GM13977 (cell line): ENCODE measurements around the gene ZSWIM8.

Source experiments
- DNase-seq: peaks from one replicate; pipeline ENCODE4 v3.0.0; 2012; ENCODE audit warnings: low spot score
- CTCF ChIP-seq: IDR thresholded peaks from 2 replicates; pipeline ENCODE4 v1.5.1; 2012; ENCODE audit warnings: mild to moderate bottlenecking, control low read depth; ENCODE audit not compliant: insufficient read depth; ENCODE audit errors: extremely low read depth, missing control alignments
- in situ Hi-C: fragments of 300-500 bp; cut with MboI; formaldehyde crosslinking; loops from one replicate; pipeline ENCODE4 v1.12.0; 2022; ENCODE audit warnings: low sequenced_read_pairs, low pct_unique_long_range_greater_than_20kb, mixed read lengths, inconsistent platforms; ENCODE audit not compliant: unreplicated experiment

The ZSWIM8 gene

GRCh38 chr10:73814896-73815718 is 29.7 kb downstream of the ZSWIM8 start:
- peak; percentile 27 for TF ChIP-seq CTCF
- in situ Hi-C loops, result no loop called here
- peak; percentile 48 for DNase-seq

GRCh38 chr10:73815719-73816030 is 30.3 kb downstream of the ZSWIM8 start:
- in situ Hi-C loops, result no loop called here
- no peak for DNase-seq
- TF ChIP-seq CTCF, result no peak

GRCh38 chr10:73816917-73817729 is 31.7 kb downstream of the ZSWIM8 start:
- in situ Hi-C loops, result no loop called here
- TF ChIP-seq CTCF, result no peak
- DNase-seq, result no peak

GRCh38 chr10:73817826-73818225 is 32.4 kb downstream of the ZSWIM8 start:
- in situ Hi-C loops, result no loop called here
- no peak for DNase-seq
- no peak for TF ChIP-seq CTCF

- TF ChIP-seq CTCF, result no peak
- no peak for DNase-seq
- in situ Hi-C loops, result no loop called here
Observed at GRCh38 chr10:73818402-73818801, 33.0 kb downstream of the ZSWIM8 start.

GRCh38 chr10:73819081-73819480 is 33.7 kb downstream of the ZSWIM8 start:
- in situ Hi-C loops, result no loop called here
- TF ChIP-seq CTCF, result no peak
- DNase-seq, result no peak
